Right lobe of liver (tissue), 6 donors: ENCODE results near the gene NAV2. TPM values are rescaled to one million over a fixed set of nuclear protein-coding genes. Genes with fewer than 3 reads are reported as not detected.
A peak's percentile ranks its signal among the peaks of the same experiment; 100 is the strongest.

Experiments used
- ATAC-seq, 4 donors: fragments of 200-7000 bp; cut with Tn5 transposase; one replicate each; pipeline ENCODE4 v1.9.1; 2020; ENCODE audit warnings: mild to moderate bottlenecking in 4 of 4, moderate library complexity in 4 of 4
- DNase-seq, 3 donors: peaks; one replicate each; pipeline ENCODE4 v3.0.0-alpha.2; 2020
- H3K27ac ChIP-seq, 3 donors: fragments of 200-600 bp; one replicate each; pipeline ENCODE4 v1.8.0; 2022
- H3K27me3 ChIP-seq, 2 donors: fragments of 200-600 bp; one replicate each; pipeline ENCODE4 v1.8.0; 2022
- H3K36me3 ChIP-seq, 4 donors: fragments of 200-600 bp; sonication (generic) in 1 of 4; one replicate each; pipeline versions ENCODE4 v1.5.1 to v1.8.0; 2017 to 2022; ENCODE audit warnings: control low read depth in 1 of 4
- H3K4me1 ChIP-seq, 4 donors: fragments of 200-600 bp; sonication (generic) in 1 of 4; one replicate each; pipeline versions ENCODE4 v1.5.1 to v1.8.0; 2017 to 2022; ENCODE audit warnings: control low read depth in 1 of 4
- H3K4me3 ChIP-seq, 3 donors: fragments of 200-600 bp; one replicate each; pipeline ENCODE4 v1.8.0; 2022
- H3K9me3 ChIP-seq, 4 donors: fragments of 200-600 bp; sonication (generic) in 1 of 4; one replicate each; pipeline versions ENCODE4 v1.5.1 to v1.8.0; 2017 to 2022; ENCODE audit warnings: control low read depth in 1 of 4
- POLR2A ChIP-seq: fragments of 450-650 bp; IDR thresholded peaks from one replicate; pipeline ENCODE4 v1.6.1; 2017; ENCODE audit warnings: antibody characterized with exemption, mild to moderate bottlenecking
- WGBS: methylation state at CpG from one replicate; pipeline ENCODE4 v1.1.6; 2018; ENCODE audit warnings: low coverage, low lambda C conversion rate; ENCODE audit not compliant: insufficient coverage; ENCODE audit errors: missing lambda C conversion rate; 5-methylcytosine and 5-hydroxymethylcytosine counted together
- intact Hi-C, 2 donors: fragments of 100-400 bp; cut with DNase I; formaldehyde crosslinking; loops; one replicate each; pipeline versions ENCODE4 v1.11.2 to v1.14.1; 2022
- total RNA-seq, 6 experiments: library from RNA; depleted of rRNA in 2 of 6; stranded (reverse); fragments of >200 nt in 2 of 6; fragmentation: NEBNext Ultra II Directional in 3 of 6; extraction: Animal tissue kit (Norgen Biotek cat#: 25700) in 3 of 6; gene quantifications; one replicate each; pipeline versions ENCODE4 v1.1.0 to v1.2.4, GENCODE V29; 2016 to 2023
- TF ChIP-seq, protein P1 (sequence below), 4 donors: fragments of 200-600 bp in 3 of 4; fragments of 450-650 bp in 1 of 4; IDR thresholded peaks; one replicate each; pipeline versions ENCODE4 v1.5.1 to v1.8.0; 2016 to 2022; ENCODE audit warnings: antibody characterized with exemption in 4 of 4, mild to moderate bottlenecking in 2 of 4
- donor health status: DM: no; HTN: yes; CAD: no.
- donor health status: DM: no; HTN: no; CAD: no.
- donor health status: DM: no; HTN: no; CAD: no.
- donor health status: DM: no; HTN: yes; CAD: no.
- donor health status: DM: no; HTN: yes; CAD: no.

Gene NAV2
- total RNA-seq, 6 experiments from 2014 or later, result 15.5 to 69.2 (median 37.1) TPM

DNA sequence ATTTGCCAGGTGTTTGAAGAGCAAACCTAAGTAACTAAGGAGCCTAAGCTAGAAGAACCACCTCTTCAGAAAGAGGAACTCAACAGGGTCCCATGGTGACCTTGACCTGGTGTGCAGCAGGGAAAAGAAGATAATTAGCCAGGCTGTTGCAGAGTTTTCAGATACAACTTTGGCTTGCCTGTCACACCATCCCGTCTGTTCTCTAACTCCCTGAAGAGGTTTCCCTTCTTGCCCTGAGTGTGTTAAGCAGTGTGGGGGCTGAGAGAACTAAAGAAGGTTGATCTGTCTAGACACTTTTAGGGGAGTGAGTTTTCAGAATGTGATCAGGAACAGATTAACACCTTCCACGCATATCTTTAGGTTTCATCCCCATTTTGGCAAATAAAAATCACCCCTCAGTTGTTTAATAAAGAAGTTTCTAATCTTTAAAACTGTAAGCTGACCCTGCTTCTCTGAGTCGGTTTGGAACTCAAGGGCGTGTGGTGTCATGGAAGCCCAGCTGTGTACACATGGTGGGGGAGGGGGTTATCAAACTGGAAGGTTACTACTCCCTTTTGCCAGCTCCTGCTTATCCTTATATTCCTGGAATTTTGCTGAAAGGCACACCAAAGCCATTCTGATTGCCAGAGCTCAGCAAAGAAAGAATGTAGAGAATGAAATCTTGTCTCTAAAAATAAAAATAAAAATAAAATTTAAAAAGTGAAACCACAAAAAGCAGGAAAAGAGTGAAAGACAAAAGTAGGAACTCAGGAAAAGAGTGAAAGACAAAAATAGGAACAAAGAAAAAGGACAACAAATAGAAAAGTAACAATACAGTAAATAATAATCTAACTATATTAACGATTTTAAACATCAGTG, 377.4 kb downstream of the NAV2 start:
- Histone ChIP-seq H3K27ac (no peak overlapping the region), H3K27me3 (no peaks in the 10 kb centered on the region), H3K9me3 (no peaks in the 10 kb centered on the region), H3K4me3 (no peak overlapping the region), H3K4me1 (no peaks in the 10 kb centered on the region), H3K36me3 (peaks cover 0 to 44% (median 13%) of the 10 kb centered on the region in 4 donors)
- DNase-seq, result no peak
- WGBS, result 40% methylated on average over 4 of the region's 5 CpGs
- intact Hi-C loops, result no loop called here
- no peak for TF ChIP-seq POLR2A
- TF ChIP-seq, protein P1, sequence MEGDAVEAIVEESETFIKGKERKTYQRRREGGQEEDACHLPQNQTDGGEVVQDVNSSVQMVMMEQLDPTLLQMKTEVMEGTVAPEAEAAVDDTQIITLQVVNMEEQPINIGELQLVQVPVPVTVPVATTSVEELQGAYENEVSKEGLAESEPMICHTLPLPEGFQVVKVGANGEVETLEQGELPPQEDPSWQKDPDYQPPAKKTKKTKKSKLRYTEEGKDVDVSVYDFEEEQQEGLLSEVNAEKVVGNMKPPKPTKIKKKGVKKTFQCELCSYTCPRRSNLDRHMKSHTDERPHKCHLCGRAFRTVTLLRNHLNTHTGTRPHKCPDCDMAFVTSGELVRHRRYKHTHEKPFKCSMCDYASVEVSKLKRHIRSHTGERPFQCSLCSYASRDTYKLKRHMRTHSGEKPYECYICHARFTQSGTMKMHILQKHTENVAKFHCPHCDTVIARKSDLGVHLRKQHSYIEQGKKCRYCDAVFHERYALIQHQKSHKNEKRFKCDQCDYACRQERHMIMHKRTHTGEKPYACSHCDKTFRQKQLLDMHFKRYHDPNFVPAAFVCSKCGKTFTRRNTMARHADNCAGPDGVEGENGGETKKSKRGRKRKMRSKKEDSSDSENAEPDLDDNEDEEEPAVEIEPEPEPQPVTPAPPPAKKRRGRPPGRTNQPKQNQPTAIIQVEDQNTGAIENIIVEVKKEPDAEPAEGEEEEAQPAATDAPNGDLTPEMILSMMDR (IDR thresholded peaks at IDR 0.05), result no peak
- ATAC-seq, result peak; percentile 48 to 55 (median 52)

DNA sequence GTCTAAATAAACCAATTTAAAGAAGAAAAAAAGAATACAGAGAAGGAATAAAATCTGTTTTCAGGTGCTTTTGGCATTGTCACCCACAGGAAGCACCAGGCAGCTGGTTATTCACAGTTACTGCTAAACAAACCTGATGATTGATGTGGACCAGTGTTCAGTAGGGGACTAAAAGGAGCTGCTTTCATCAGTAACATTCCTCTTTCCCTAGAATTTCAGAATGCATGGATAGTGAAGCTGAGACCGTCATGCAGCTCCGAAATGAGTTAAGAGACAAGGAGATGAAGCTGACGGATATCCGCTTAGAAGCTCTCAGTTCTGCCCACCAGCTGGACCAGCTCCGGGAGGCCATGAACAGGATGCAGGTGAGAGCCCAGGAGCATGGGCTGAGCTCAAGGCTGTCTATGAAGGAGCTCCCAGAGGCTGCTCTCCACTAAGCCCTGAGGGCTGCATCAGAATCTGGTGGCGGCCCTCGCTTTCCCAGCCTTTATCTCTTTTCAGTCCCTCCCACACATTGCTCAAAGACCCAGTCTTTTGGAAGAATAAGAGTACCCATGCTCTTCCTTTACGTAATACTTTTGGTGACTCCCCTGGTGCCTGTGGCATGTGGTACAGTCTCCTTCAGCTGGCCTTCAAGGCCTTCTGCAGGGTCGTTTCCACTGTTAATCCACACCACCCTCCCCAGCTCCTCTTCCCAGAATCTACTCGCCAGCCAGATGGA, 378.2 kb downstream of the NAV2 start:
- Histone ChIP-seq H3K36me3 (peaks cover 0 to 48% (median 17%) of the 10 kb centered on the region in 4 donors), H3K4me1 (no peaks in the 10 kb centered on the region), H3K27me3 (no peaks in the 10 kb centered on the region), H3K4me3 (no peak overlapping the region), H3K27ac (no peak overlapping the region), H3K9me3 (no peaks in the 10 kb centered on the region)
- TF ChIP-seq POLR2A, result no peak
- TF ChIP-seq, protein P1 (IDR thresholded peaks at IDR 0.05), result no peak
- WGBS, result 76% methylated on average over 5 of the region's 10 CpGs
- intact Hi-C loops, result no loop called here
- ATAC-seq (no peak), DNase-seq (no peak)

DNA sequence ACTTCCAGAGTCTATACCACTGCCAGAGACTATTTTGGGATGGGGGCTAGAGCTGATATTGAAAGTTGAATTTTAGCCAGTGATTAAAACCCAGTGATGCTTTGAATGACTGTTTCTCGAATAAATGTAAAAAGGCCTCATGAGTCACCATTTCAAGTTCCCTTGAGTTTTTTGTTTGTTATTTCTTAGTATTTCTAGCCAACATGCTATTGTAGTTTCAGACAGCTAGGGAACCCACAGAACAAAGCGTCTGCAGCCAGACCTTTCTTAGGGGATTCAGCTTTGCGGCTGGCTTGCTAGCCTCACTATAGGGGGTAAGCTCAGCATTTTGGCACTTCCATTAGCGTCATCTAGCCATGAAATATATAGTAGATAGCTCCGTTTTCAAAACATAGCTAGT, 381.1 kb downstream of the NAV2 start:
- Histone ChIP-seq H3K4me1 (peaks cover 0 to 7% (median 0%) of the 10 kb centered on the region in 4 donors), H3K27me3 (no peaks in the 10 kb centered on the region), H3K4me3 (no peak overlapping the region), H3K9me3 (no peaks in the 10 kb centered on the region), H3K36me3 (peaks cover 0 to 63% (median 29%) of the 10 kb centered on the region in 4 donors), H3K27ac (no peak overlapping the region)
- no peak for ATAC-seq
- intact Hi-C loops, result no loop called here
- no peak for DNase-seq
- TF ChIP-seq, protein P1 (IDR thresholded peaks at IDR 0.05), result no peak
- TF ChIP-seq POLR2A, result no peak
- WGBS, result 90% methylated on average over 5 of the region's 5 CpGs

DNA sequence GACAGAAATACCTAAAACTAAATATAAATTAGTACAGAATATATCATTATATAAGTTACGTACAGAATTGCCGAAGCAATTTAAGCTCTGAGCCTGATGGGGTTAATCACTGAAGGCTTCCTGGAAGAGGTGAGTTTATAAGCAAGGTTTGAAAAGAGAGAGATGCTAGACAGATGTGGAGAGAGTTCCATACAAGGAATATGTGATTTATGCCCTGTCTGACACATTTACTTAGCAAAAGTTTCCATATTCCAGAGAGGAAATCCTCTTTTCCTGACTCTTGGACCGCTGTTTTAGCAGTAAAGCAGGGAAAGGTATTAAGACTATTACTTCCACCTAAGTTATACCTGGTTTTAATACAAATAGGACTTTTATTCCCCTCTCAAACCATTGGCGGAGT, 382.6 kb downstream of the NAV2 start:
- no peak for DNase-seq
- WGBS, result 88% methylated on average over 4 of the region's 4 CpGs
- peaks cover 0 to 7% (median 0%) of the 10 kb centered on the region in 4 donors for H3K4me1 ChIP-seq
- peaks cover 0 to 73% (median 29%) of the 10 kb centered on the region in 4 donors for H3K36me3 ChIP-seq
- no peak for ATAC-seq
- H3K9me3 ChIP-seq, result no peaks in the 10 kb centered on the region
- intact Hi-C loops, result no loop called here
- TF ChIP-seq POLR2A, result no peak
- TF ChIP-seq, protein P1 (IDR thresholded peaks at IDR 0.05), result no peak
- no peak overlapping the region for H3K4me3 ChIP-seq
- no peak overlapping the region for H3K27ac ChIP-seq
- no peaks in the 10 kb centered on the region for H3K27me3 ChIP-seq
